Endothelial cell of umbilical vein (primary cell): ENCODE measurements around the gene MATK. TPM values are rescaled to one million over a fixed set of nuclear protein-coding genes. Genes with fewer than 3 reads are reported as not detected.

ENCODE experiments used
- BruUV-seq: library from RNA; stranded (reverse); fragments of 400-500 nt; replicated peaks from 2 replicates; lab custom pipeline; 2021; lab: Mats Ljungman, UMichigan
- CTCF ChIA-PET: fragments of 300-600, 350-600 bp; sonication (Branson Sonifier 250); formaldehyde crosslinking; loops from one replicate; lab custom pipeline; 2021; ENCODE audit warnings: antibody characterized with exemption, inconsistent platforms; lab: Charles Lee
- POLR2A ChIA-PET: fragments of 300-600, 350-600 bp; sonication (Branson Sonifier 250); formaldehyde crosslinking; loops from one replicate; lab custom pipeline; 2021; ENCODE audit warnings: antibody characterized with exemption, inconsistent platforms; lab: Charles Lee
- DNase-seq: peaks from one replicate; pipeline ENCODE4 v3.0.0-alpha.2; 2011; ENCODE audit warnings: low read depth, low spot score
- FAIRE-seq: peaks from 2 replicates; lab custom pipeline; 2011; peaks lifted over from hg19 to GRCh38; lab: Jason Lieb, UNC
- H2AFZ ChIP-seq: 2 replicates; pipeline ENCODE4 v1.6.0; 2012; ENCODE audit warnings: low read depth, low read length, control low read depth, inconsistent platforms
- H3K27ac ChIP-seq: 2 replicates; pipeline ENCODE4 v1.5.1; 2011; ENCODE audit warnings: low read depth, mild to moderate bottlenecking, control low read depth, low read length, moderate library complexity; ENCODE audit not compliant: insufficient read depth
- H3K27me3 ChIP-seq, 2 experiments: 2 replicates each; pipeline versions ENCODE4 v1.6.0 to v1.6.1; 2011; ENCODE audit warnings: low read length in 2 of 2, mixed read lengths in 1 of 2; ENCODE audit not compliant: control insufficient read depth in 2 of 2, insufficient read depth in 2 of 2
- H3K36me3 ChIP-seq, 2 experiments: 2 replicates in 1 of 2; 3 replicates in 1 of 2; pipeline ENCODE4 v1.5.1; 2011; ENCODE audit warnings: low read length in 2 of 2, mild to moderate bottlenecking in 1 of 2, moderate library complexity in 1 of 2; ENCODE audit not compliant: control insufficient read depth in 2 of 2, insufficient read depth in 2 of 2; ENCODE audit errors: extremely low read depth in 1 of 2
- H3K4me1 ChIP-seq: 3 replicates; pipeline ENCODE4 v1.5.1; 2011; ENCODE audit warnings: mild to moderate bottlenecking, low read length; ENCODE audit not compliant: control insufficient read depth, insufficient read depth; ENCODE audit errors: extremely low read depth
- H3K4me2 ChIP-seq: 2 replicates; pipeline ENCODE4 v1.6.1; 2011; ENCODE audit warnings: low read length, control low read depth, mixed read lengths; ENCODE audit not compliant: insufficient read depth
- H3K4me3 ChIP-seq, 3 experiments: fragments of 200-600 bp in 1 of 3; sonication (generic), shearing (Covaris generic) in 1 of 3; replicated peaks in 1 of 3; 2 replicates each; pipeline ENCODE4 v1.5.1; 2011 to 2016; ENCODE audit warnings: control low read depth in 3 of 3, low read length in 3 of 3, mild to moderate bottlenecking in 2 of 3, inconsistent platforms in 1 of 3, low read depth in 1 of 3, moderate library complexity in 1 of 3; ENCODE audit not compliant: insufficient read depth in 1 of 3
- H3K79me2 ChIP-seq: 2 replicates; pipeline ENCODE4 v1.6.0; 2012; ENCODE audit warnings: low read length, inconsistent platforms; ENCODE audit not compliant: control insufficient read depth, insufficient read depth
- H3K9ac ChIP-seq: replicated peaks from 2 replicates; pipeline ENCODE3; 2011; ENCODE audit warnings: low read length, control low read depth; ENCODE audit not compliant: insufficient read depth; ENCODE audit errors: extremely low read depth
- H3K9me1 ChIP-seq: replicated peaks from 3 replicates; pipeline ENCODE4 v1.6.0; 2011; ENCODE audit warnings: mild to moderate bottlenecking, low read length; ENCODE audit not compliant: control insufficient read depth, insufficient read depth; ENCODE audit errors: extremely low read depth
- H3K9me3 ChIP-seq: replicated peaks from 2 replicates; pipeline ENCODE4 v1.5.1; 2012; ENCODE audit warnings: low read length, inconsistent platforms; ENCODE audit not compliant: control insufficient read depth, insufficient read depth
- H4K20me1 ChIP-seq: replicated peaks from 2 replicates; pipeline ENCODE3; 2011; ENCODE audit warnings: mild to moderate bottlenecking, low read length; ENCODE audit not compliant: control insufficient read depth, insufficient read depth; ENCODE audit errors: extremely low read depth
- CTCF ChIP-seq, 2 donors: IDR thresholded peaks; 1 replicate in 1 of 2; 2 replicates in 1 of 2; pipeline ENCODE4 v1.5.1; 2011; ENCODE audit warnings: low read length in 2 of 2, mild to moderate bottlenecking in 2 of 2, moderate library complexity in 2 of 2, control low read depth in 1 of 2, inconsistent platforms in 1 of 2, low read depth in 1 of 2; ENCODE audit not compliant: insufficient read depth in 1 of 2; ENCODE audit errors: extremely low read depth in 1 of 2
- EZH2 ChIP-seq: IDR thresholded peaks from 2 replicates; pipeline ENCODE4 v1.6.1; 2012; ENCODE audit warnings: borderline replicate concordance, low read depth, mild to moderate bottlenecking, moderate library complexity, low read length, inconsistent platforms; ENCODE audit not compliant: severe bottlenecking
- FOS ChIP-seq: IDR thresholded peaks from 2 replicates; pipeline ENCODE4 v1.6.1; 2011; ENCODE audit warnings: mild to moderate bottlenecking, low read length, moderate library complexity, borderline replicate concordance; ENCODE audit not compliant: insufficient read depth
- GATA2 ChIP-seq: IDR thresholded peaks from 2 replicates; pipeline ENCODE4 v1.7.0; 2011; ENCODE audit warnings: low read depth, mild to moderate bottlenecking, moderate library complexity, mixed read lengths, low read length; ENCODE audit not compliant: insufficient read length, insufficient read depth
- JUN ChIP-seq: IDR thresholded peaks from 2 replicates; pipeline ENCODE4 v1.6.1; 2011; ENCODE audit warnings: borderline replicate concordance, low read depth; ENCODE audit not compliant: insufficient read length, insufficient read depth
- MAX ChIP-seq: IDR thresholded peaks from 2 replicates; pipeline ENCODE4 v1.6.1; 2011; ENCODE audit not compliant: insufficient read depth, insufficient read length
- MYC ChIP-seq: IDR thresholded peaks from one replicate; pipeline ENCODE4 v1.6.1; 2011; ENCODE audit warnings: mild to moderate bottlenecking, low read depth, low read length
- POLR2A ChIP-seq: IDR thresholded peaks from 2 replicates; pipeline ENCODE4 v1.6.1; 2012; ENCODE audit warnings: low read depth, mild to moderate bottlenecking, control low read depth, low read length
- POLR2AphosphoS5 ChIP-seq: IDR thresholded peaks from 2 replicates; pipeline ENCODE4 v1.6.1; 2012; ENCODE audit warnings: low read depth, mild to moderate bottlenecking, control low read depth, low read length, moderate library complexity; ENCODE audit not compliant: insufficient read depth
- dilution Hi-C: fragments of 300-500 bp; cut with MboI; formaldehyde crosslinking; loops from one replicate; pipeline ENCODE4 v1.15.0; 2019; ENCODE audit warnings: low sequenced_read_pairs; ENCODE audit not compliant: extremely low pct_ligation_motif_present
- intact Hi-C: fragments of 100-400 bp; cut with micrococcal nuclease; formaldehyde crosslinking; loops from one replicate; pipeline ENCODE4 v1.10.0; 2022
- polyA plus RNA-seq, 4 experiments: library from polyadenylated mRNA; depleted of rRNA in 3 of 4; stranded (reverse) in 3 of 4; unstranded in 1 of 4; fragments of >200 nt; gene quantifications; 2 replicates each; pipeline versions ENCODE4 v1.2.1 to v1.2.3, GENCODE V29; 2011 to 2012; ENCODE audit warnings: missing spikeins in 1 of 4
- total RNA-seq: library from RNA; stranded (reverse); gene quantifications from 2 replicates; pipeline ENCODE4 v1.2.3, GENCODE V29; 2021

The MATK gene
- total and polyA plus RNA-seq, 2 donors (not counting 3 experiments of a cell fraction or from before 2014, with no cell fraction given): not detected

GRCh38 chr19:3822683-3823349 lies 36.6 kb upstream of the MATK start:
- BruUV-seq: no TSS peak
- intact Hi-C loops (no loop called here), dilution Hi-C loops (no loop called here)
- Histone ChIP-seq H3K9me1 (no peaks in the 10 kb centered on the region), H3K9me3 (no peaks in the 10 kb centered on the region), H4K20me1 (no peaks in the 10 kb centered on the region), H3K4me2 (no peak overlapping the region), H2AFZ (no peak overlapping the region), H3K79me2 (no peaks in the 10 kb centered on the region), H3K27ac (no peak overlapping the region), H3K9ac (no peak overlapping the region), H3K27me3 (no peaks in the 10 kb centered on the region), H3K4me1 (no peaks in the 10 kb centered on the region), H3K36me3 (no peaks in the 10 kb centered on the region), H3K4me3 (no peak overlapping the region)
- CTCF ChIA-PET: interaction anchor here (1.0 to 2.2 kb wide), 22 partner anchors 8 to 379 kb away, joined by 3 to 29 read pairs (median 6); partner anchors contain the start of genes APBA3, MRPL54, PIP5K1C and ZFR2
- no peak for DNase-seq
- POLR2A ChIA-PET: no interaction called here
- FAIRE-seq: no peak
- TF ChIP-seq GATA2 (no peak), FOS (no peak), MYC (no peak), EZH2 (no peak), JUN (no peak), CTCF (IDR thresholded peaks at IDR 0.05; ENCODE audit: extremely low read depth in 1 of 2, insufficient read depth in 1 of 2, low read depth in 1 of 2, low read length in 2 of 2) (no peak), POLR2A (no peak), POLR2AphosphoS5 (no peak), MAX (no peak)
